HG03558 (cell line): Measurements from ENCODE around the gene MRPL51.
"Not testable (repeated sequence)": the region's sequence is repeated elsewhere in the genome, so short reads cannot be mapped to it uniquely, and the experiment has no call there.

Source experiments
- ATAC-seq: cut with Tn5 transposase; IDR thresholded peaks from one replicate; pipeline ENCODE4 v1.9.1; 2021; ENCODE audit warnings: moderate number of reproducible peaks; ENCODE audit not compliant: unreplicated experiment; ENCODE audit errors: extremely low read depth

MRPL51 gene

DNA sequence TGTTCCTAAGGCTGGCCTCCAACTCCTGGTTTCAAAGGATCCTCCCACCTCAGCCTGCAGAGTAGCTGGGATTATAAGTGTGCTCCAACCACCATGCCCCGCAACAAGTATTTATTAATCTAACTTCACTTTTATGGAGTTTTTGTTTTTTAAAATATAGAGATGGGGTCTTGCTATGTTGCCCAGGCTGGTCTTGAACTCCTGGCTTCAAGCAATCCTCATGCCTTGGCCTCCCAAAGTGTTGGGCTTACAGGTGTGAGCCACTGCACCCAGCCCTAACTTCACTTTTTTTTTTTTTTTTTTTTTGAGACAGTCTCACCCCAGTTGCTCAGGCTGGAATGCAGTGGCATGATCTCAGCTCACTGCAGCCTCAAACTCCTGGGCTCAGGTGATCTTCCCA, 2.4 kb downstream of the MRPL51 start:
- ATAC-seq = not testable (repeated sequence)

DNA sequence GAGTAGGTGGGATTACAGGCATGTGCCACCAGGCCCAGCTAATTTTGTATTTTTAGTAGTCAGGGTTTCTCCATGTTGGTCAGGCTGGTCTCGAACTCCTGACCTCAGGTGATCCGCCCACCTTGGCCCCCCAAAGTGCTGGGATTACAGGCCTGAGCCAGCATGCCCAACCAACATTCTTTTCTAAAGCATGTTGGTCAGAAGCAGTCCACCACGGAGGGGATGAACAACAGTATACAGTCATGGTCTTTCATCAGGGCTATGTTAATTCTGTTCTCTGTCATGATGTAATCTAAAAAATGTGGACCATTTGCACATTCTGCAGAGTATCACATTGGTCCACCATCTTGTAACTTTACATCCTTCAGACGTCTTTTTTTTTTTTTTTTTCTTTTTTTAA, 3.6 kb downstream of the MRPL51 start:
- ATAC-seq = no peak

DNA sequence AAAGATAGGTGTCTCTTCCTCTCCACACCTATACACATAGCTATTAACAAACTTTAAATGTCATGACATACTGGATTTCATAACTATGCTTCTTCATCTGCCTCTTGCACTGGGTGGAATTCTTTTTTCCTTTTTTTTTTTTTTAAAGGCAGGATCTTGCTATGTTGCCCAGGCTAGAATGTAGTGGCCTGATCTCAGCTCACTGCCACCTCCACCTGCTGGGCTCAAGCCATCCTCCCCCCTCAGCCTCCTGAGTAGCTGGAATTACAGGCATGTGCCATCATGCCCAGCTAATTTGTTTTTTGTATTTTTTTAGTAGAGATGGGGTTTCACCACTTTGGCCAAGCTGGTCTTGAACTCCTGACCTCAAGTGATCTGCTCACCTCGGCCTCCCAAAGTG, 4.8 kb downstream of the MRPL51 start:
- no peak for ATAC-seq

DNA sequence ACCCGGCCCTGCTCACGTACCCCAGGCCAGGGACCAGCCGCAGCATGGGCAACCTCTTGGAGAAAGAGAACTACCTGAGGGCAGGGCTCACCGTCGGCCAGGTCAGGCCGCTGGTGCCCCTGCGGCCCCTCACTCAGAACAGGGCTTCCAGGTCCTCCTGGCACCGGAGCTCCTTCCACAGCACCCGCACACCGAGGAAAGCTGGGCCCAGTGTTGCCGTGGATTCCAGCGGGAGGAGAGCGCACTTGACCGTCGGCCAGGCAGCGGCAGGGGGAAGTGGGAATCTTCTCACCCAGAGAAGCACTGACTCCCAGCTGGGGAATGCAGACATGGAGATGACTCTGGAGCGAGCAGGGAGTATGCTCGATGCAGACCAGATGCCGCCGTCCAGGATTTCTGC, 14.6 kb downstream of the MRPL51 start:
- no peak for ATAC-seq

DNA sequence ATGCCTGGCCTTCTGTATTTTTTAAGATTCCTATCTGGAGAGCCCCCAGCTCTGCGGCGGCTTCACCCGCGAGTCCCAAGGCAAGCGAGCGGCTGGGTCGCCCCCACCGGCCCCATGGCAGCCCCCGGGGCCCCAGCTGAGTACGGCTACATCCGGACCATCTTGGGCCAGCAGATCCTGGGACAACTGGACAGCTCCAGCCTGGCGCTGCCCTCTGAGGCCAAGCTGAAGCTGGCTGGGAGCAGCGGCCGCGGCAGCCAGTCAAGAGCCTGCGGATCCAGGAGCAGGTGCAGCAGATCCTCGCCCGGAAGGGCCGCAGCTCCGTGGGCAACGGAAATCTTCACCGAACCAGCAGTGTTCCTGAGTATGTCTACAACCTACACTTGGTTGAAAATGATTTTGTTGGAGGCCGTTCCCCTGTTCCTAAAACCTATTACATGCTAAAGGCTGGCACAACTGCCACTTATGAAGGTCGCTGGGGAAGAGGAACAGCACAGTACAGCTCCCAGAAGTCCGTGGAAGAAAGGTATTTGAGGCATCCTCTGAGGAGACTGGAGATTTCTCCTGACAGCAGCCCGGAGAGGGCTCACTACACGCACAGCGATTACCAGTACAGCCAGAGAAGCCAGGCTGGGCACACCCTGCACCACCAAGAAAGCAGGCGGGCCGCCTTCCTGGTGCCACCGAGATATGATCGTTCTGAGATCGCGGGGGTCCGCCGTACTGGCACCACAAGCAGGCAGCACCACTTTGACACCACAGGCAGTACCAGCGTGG, 15.3 kb downstream of the MRPL51 start:
- ATAC-seq = not testable (repeated sequence)

DNA sequence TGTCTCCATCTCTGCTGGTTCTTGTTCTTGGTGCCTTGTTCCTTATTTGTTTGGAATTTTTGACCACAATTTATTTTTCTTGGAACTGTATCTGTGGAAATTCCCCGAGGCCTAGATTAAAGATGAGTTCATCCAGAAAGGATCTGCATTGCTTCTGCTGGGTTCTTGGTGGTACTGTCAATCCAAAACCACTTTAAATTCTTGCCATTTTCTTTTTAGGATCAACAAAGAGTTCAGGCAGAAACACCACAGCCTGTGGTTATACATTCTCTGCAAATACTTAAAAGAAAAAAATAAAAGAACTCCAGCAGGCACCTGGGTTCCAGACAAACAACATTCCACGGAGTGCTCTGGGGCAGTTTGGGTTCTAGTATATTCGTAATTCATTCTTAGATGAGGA, 16.6 kb downstream of the MRPL51 start:
- ATAC-seq = no peak

DNA sequence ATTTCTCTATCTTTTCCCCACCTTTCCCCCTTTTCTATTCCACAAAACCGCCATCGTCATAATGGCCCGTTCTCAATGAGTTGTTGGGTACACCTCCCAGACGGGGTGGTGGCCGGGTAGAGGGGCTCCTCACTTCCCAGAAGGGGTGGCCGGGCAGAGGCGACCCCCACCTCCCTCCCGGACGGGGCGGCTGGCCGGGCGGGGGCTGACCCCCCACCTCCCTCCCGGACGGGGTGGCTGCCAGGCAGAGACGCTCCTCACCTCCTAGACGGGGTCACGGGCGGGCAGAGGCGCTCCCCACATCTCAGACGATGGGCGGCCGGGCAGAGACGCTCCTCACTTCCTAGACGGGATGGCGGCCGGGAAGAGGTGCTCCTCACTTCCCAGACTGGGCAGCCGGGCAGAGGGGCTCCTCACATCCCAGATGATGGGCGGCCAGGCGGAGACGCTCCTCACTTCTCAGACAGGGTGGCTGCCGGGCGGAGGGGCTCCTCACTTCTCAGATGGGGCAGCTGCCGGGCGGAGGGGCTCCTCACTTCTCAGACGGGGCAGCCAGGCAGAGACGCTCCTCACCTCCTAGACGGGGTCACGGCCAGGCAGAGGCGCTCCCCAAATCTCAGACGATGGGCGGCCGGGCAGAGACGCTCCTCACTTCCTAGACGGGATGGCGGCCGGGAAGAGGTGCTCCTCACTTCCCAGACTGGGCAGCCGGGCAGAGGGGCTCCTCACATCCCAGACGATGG, 17.7 kb downstream of the MRPL51 start:
- not testable (repeated sequence) for ATAC-seq

DNA sequence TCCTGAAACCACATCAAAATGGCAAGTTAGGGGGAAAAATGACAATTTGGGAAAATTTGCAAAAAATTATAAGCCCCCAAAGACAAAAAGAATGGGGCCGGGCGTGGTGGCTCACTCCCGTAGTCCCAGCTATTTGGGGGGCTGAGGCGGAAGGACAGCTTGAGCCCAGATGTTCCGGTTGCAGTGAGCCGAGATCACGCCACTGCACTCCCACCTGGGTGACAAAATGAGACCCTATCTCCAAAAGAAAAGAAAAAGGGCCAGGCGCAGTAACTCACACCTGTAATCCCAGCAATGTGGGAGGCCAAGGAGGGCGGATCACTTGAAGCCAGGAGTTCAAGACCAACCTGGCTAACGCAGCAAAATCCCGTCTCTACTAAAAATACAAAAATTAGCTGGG, 20.6 kb downstream of the MRPL51 start:
- ATAC-seq = no peak

DNA sequence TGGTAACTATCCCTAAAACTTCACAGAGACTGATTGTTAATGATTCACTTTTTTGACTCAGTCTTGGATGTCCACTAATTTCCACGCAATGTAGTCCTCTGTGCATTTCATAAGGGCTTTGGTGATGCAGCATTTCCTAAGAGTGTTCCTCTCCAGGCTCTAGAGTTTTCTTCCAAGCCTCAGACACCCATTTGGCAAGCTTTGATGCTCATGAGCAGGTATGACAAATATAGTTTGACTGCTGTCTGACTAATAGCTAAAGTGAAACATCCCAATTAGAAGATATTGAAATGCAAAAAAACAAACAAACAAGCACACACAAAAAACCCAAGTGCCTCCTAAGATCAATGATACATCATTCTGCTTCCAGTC, 21.1 kb downstream of the MRPL51 start:
- ATAC-seq = no peak

DNA sequence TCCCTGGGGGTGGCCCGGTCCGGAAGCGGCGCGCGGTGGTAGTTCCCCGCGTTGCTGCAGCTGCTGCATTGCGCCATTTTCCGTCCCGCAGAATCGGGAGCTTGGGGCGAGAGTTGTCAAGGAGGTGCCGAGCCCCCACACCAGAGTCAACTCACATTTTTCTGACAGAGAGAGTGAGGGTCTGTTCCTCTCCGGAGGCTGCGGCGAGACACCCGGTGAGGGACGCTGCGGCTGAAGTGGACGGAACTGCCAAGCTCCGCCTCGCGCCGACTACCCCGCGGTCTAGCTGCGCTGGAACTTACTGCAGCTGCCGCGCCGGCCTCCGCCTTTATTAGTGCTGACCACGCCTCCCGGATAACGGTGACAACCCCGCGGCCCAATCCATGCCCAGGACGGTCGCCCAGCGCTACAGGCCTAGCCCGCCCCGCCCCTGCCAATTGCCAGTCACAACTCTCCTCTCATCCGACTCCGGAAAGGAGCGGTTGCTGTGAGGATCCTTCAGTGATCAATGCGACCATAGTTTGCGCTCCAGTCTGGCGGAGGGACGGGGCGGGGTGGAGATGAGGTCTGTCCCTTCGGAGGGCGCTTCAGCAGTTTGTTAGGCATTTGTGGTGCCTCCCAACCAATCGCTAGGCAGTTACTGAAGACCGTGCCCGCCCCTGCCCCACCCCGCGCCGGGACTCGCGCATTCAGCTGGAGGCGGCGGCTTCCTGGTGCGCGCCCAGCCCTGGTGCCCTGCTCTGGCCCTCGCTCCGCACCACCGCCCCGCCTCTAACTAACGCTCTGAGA, 22.5 kb downstream of the MRPL51 start, which contains the start of gene VAMP1:
TSS of gene VAMP1 (minus strand) at position 303 of the 789 bp plus-strand sequence. CDS start at position 157, 146 bp downstream.
- peak; percentile 57 for ATAC-seq

DNA sequence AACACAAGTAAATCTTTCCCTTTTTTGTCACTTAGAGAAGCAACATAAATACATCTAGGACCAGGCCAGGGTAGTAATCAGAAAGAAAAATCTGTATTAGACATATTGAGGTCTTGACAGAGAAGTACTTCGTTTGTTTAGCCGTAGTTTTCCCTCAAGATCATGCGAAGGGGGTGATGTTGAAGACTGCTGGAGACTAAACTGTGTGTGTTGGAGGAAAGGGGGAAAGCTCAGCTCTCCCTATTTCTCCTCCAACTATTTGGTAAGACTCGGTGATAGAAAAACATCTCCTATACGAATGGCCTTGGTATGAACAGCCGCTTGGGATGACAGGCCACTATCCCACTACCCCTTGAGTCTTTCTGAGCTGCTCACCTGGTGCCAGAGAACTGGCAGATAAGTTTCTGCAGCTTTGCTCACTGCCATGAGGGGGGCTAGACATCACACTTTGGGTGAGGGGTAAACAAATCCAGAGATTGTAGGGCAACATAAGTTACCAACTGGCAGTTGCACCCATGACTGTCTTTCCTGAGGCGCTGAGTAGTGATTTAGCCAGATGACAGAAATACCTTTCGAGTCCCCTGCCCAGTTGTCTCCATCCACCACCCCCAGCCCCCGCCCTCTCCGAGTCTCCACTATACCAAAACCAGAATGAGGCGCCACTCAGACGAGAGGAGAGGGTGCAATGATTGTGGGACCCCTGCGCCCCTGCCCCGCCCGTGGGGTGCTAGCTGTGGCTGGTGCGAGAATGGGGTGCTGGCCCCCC, 23.3 kb downstream of the MRPL51 start:
- ATAC-seq = no peak

DNA sequence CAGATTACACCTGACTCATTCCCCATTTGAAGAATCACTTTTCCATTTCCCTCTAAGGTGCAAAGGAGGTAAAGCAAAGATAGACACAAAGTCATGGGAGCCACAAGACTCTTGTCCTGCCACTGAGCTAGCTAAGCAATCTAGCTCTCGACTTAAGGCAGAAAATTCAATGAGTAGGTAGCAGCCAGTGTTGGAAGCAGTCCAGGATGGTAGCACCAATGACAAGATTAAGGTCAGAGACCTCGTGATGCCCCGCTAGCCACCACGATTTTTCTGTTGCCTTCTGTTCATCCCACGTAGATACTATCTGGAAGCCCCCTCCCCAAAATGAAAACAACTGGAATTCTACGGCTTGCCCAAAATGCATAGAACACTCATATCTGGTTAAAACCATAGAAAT, 24.0 kb downstream of the MRPL51 start:
- no peak for ATAC-seq

DNA sequence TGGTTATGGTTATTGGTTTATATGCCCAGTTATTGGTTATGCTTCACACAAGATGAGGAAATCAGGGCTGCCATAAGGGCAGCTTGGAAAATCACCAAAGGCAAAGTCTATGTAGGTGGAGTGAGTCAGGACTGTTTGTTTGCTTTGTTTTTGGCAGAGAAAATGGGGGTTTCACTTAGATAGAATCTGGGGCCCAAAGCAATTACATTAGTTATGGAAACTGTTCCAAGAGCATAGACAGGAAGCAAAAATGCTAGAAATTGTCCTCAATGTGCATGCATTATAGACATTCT, 24.8 kb downstream of the MRPL51 start:
- no peak for ATAC-seq

DNA sequence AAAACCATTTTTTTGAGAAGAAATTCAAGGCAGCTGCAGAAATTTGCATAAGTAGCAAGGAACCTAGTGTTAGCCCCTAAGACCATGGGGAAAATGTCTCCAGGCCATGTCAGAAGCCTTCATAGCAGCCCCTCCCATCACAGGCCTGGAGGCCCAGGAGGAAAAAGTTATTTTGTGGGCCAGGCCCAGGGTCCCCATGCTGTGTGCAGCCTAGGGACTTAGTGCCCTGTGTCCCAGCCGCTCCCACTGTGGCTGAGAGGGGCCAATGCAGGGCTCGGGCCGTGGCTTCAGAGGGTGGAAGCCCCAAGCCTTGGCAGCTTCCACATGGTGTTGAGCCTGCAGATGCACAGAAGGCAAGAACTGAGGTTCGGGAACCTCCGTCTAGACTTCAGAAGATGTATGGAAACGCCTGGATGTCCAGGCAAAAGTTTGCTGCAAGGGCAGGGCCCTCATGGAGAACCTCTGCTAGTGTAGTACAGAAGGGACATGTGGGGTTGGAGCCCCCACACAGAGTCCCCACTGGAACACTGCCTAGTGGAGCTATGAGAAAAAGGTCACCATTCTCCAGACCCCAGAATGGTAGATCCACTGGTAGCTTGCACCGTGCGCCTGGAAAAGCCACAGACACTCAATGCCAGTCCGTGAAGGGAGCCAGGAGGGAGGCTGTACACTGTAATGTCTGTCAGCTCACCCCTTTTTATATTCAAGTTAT, 25.3 kb downstream of the MRPL51 start:
- not testable (repeated sequence) for ATAC-seq

DNA sequence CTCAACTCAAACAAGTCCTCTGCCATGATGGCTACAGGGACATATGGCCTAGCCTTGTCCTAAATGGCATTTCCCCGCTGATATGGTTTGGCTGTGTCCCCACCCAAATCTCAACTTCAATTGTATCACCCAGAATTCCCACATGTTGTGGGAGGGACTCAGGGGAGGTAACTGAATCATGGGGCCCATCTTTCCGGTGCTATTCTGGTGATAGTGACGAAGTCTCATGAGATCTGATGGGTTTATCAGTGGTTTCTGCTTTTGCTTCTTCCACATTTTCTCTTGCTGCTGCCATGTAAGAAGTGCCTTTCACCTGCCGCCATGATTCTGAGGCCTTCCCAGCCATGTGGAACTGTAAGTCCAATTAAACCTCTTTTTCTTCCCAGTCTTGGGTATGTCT, 26.3 kb downstream of the MRPL51 start:
- ATAC-seq = not testable (repeated sequence)

DNA sequence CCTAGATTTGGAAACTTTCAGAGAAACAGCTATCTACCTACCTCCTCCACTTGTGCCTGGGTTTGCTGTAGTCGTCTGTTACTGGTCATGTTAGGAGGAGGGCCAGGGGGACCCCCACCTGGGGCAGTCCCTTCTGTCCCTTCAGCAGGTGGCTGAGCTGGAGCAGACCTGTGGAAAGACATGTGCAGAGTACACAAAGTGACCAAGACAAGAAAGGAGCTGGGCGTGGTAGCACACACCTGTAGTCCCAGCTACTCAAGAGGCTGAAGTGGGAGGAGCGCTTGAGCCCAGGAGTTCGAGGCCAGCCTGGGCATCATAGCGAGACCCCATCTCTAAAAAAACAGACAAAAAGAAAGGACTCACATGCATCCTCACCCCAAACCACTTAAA, 26.9 kb downstream of the MRPL51 start:
- no peak for ATAC-seq

DNA sequence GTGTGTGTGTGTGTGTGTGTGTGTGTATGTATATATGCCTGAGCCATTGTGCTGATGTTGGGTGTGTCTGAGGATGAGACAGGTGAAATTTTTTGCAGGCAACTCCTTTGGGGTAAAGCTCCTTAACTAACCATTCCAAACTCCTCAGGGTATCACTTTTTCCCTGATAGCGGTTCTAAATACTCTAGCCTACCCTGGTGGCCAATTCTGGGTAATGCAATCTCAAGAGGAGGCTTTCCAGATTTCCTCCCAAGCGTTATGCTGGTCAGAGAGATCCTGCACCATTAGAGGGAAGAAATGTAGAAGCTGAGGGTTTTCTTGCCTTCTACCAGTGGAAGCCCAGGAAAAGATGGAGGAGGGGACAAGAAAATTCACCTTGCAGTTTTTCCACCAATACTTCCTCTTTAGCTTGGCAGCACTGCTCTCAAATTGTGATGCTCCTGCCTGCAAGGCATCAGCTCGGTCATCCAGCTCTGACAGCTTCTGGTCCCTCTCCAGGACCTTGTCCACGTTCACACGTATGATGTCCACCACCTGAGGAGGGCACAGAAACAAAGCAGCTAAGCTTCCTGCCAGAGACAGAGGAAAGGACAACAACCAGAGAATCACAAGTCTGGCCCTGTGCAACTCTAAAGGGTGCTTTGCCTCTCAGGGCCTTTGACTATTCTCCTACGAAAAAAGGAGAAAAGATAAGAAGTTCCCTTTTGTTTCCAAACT, 27.4 kb downstream of the MRPL51 start:
- no peak for ATAC-seq

DNA sequence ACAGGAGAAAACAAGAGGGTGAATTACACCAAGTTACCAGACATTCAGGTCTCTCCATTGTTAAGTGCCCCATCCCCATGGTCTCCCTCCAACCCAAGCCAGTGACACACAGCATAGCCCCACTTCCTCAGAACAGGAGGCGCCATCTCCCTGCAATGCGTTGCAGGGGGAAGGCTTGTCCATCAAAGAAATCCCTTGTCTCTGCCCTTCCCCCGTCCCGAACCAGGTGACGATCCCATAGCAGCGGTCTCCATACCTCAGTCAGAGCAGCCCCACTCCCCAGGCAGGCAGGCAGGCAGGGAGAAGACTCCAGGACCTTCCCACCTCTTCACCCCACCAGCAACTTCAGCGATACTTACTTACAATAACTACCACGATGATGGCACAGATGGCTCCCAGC, 28.5 kb downstream of the MRPL51 start:
- no peak for ATAC-seq

DNA sequence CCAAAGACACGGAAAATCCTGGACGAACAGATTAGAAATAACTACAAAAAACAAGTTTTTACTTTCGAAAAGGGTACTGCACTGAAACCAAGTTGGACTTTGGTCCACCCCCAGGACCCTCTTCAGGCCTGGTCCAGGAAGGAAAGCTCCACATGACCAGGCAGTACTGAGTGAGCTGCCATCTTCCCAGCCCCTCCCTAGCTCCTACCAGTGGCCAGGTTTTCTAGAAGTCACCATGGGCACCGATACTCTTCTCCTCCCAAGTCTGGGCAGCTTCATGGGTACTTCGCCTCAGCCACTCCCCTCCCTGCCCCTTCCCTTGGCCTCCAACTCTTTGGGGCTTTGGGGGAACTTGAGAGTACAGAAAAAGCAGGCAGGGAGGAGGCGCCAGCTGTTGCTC, 29.2 kb downstream of the MRPL51 start:
- no peak for ATAC-seq
